Muscle layer of colon (tissue), 2 donors: ENCODE results near the gene CACNA2D3.

Experiments
- H3K27ac ChIP-seq: one replicate; pipeline ENCODE4 v1.7.0; 2013; ENCODE audit warnings: low read depth, mild to moderate bottlenecking, low read length, moderate library complexity
- H3K27me3 ChIP-seq, 2 donors: one replicate each; pipeline ENCODE4 v1.7.0; 2013; ENCODE audit warnings: low read length in 2 of 2, mild to moderate bottlenecking in 2 of 2; ENCODE audit not compliant: insufficient read depth in 2 of 2, control insufficient read depth in 1 of 2
- H3K36me3 ChIP-seq: one replicate; pipeline ENCODE4 v1.7.0; 2013; ENCODE audit warnings: mild to moderate bottlenecking, low read length; ENCODE audit not compliant: insufficient read depth
- H3K4me1 ChIP-seq: one replicate; pipeline ENCODE4 v1.7.0; 2013; ENCODE audit warnings: mild to moderate bottlenecking, low read length; ENCODE audit not compliant: insufficient read depth
- H3K4me3 ChIP-seq, 2 donors: one replicate each; pipeline ENCODE4 v1.7.0; 2013; ENCODE audit warnings: low read length in 2 of 2, low read depth in 1 of 2, mild to moderate bottlenecking in 1 of 2, moderate library complexity in 1 of 2
- H3K9ac ChIP-seq: one replicate; pipeline ENCODE4 v1.7.0; 2013; ENCODE audit warnings: low read length
- H3K9me3 ChIP-seq: one replicate; pipeline ENCODE4 v1.7.0; 2013; ENCODE audit warnings: mild to moderate bottlenecking, low read length
- donor health status: abdominal sarcoma.
- donor health status: Adenocarcinoma of cecum.

Gene CACNA2D3

GRCh38 chr3:54296531-54296930 is 174.2 kb downstream of the CACNA2D3 start:
- Histone ChIP-seq H3K27ac (no peak overlapping the region), H3K27me3 (no peaks in the 10 kb centered on the region), H3K36me3 (no peaks in the 10 kb centered on the region), H3K9me3 (no peaks in the 10 kb centered on the region), H3K9ac (no peak overlapping the region), H3K4me1 (no peaks in the 10 kb centered on the region), H3K4me3 (no peak overlapping the region)

GRCh38 chr3:54299169-54299935 is 177.0 kb downstream of the CACNA2D3 start:
- no peaks in the 10 kb centered on the region for H3K27me3 ChIP-seq
- H3K36me3 ChIP-seq = no peaks in the 10 kb centered on the region
- H3K9ac ChIP-seq = no peak overlapping the region
- H3K27ac ChIP-seq = no peak overlapping the region
- H3K4me1 ChIP-seq = no peaks in the 10 kb centered on the region
- H3K9me3 ChIP-seq = no peaks in the 10 kb centered on the region
- H3K4me3 ChIP-seq = no peak overlapping the region

GRCh38 chr3:54303517-54304375 is 181.4 kb downstream of the CACNA2D3 start:
- Histone ChIP-seq H3K4me3 (no peak overlapping the region), H3K4me1 (peaks cover 12% of the 10 kb centered on the region), H3K27ac (no peak overlapping the region), H3K9ac (no peak overlapping the region), H3K27me3 (no peaks in the 10 kb centered on the region), H3K36me3 (no peaks in the 10 kb centered on the region), H3K9me3 (no peaks in the 10 kb centered on the region)

DNA sequence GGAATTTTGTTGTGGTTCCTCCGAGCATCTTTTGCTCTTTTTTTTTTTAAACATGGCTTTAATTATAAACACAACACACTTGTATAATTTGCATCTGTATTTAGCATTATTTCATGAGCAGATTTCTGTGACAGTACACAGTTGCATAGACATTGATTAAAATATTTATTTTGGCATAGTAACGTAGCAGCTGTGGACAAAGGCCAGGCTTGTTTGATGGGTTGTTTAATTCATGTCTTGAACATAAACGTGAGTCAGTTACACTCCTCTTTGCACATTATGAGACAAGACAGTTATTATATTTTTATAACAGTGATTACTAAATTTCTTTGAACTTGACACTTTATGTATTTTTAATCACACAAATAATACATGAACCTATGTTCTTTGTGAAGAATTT is 182.5 kb downstream of the CACNA2D3 start:
- no peak overlapping the region for H3K4me3 ChIP-seq
- H3K27ac ChIP-seq = no peak overlapping the region
- H3K9ac ChIP-seq = no peak overlapping the region
- peaks cover 12% of the 10 kb centered on the region for H3K4me1 ChIP-seq
- H3K36me3 ChIP-seq = no peaks in the 10 kb centered on the region
- no peaks in the 10 kb centered on the region for H3K27me3 ChIP-seq
- no peaks in the 10 kb centered on the region for H3K9me3 ChIP-seq

DNA sequence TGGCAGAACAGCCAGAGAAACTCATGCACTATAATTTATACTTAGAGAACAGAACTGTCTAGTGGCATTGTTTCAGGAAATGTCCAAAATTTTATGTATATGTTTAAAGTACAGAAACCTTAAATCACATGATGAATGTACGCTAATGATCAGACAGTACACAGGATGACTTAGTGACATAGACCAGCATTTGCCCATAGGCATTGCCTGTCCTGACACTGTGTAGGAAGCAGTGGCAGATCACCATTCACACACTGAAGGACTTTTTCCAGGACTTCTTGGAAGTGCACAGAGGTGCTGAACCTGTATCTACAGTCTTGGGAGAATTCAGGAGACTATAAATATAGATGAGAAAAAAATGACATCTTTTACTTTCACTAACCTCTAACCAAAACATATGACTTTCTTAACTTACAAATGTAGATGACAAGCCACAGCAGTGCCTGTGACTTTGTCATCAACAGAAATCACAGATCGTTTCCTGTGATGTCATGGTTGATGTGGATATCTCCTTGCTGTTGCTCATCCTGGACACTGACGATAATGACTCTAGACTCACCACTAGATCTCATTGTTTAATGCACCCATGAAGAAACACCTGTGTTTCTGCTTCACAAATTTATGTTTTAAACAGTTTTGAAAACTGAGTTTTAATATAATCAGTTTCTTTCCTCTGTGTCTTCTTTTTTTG is 183.2 kb downstream of the CACNA2D3 start:
- Histone ChIP-seq H3K9me3 (no peaks in the 10 kb centered on the region), H3K27ac (no peak overlapping the region), H3K9ac (no peak overlapping the region), H3K36me3 (no peaks in the 10 kb centered on the region), H3K4me1 (peaks cover 12% of the 10 kb centered on the region), H3K4me3 (no peak overlapping the region), H3K27me3 (no peaks in the 10 kb centered on the region)

GRCh38 chr3:54307566-54308180 is 185.3 kb downstream of the CACNA2D3 start:
- Histone ChIP-seq H3K9ac (no peak overlapping the region), H3K4me1 (peaks cover 12% of the 10 kb centered on the region), H3K27me3 (no peaks in the 10 kb centered on the region), H3K36me3 (no peaks in the 10 kb centered on the region), H3K27ac (no peak overlapping the region), H3K9me3 (no peaks in the 10 kb centered on the region), H3K4me3 (no peak overlapping the region)

- Histone ChIP-seq H3K27me3 (no peaks in the 10 kb centered on the region), H3K36me3 (no peaks in the 10 kb centered on the region), H3K27ac (no peak overlapping the region), H3K4me3 (no peak overlapping the region), H3K4me1 (peaks cover 10% of the 10 kb centered on the region), H3K9ac (no peak overlapping the region), H3K9me3 (no peaks in the 10 kb centered on the region)
Observed at GRCh38 chr3:54309601-54310000, 187.2 kb downstream of the CACNA2D3 start.

DNA sequence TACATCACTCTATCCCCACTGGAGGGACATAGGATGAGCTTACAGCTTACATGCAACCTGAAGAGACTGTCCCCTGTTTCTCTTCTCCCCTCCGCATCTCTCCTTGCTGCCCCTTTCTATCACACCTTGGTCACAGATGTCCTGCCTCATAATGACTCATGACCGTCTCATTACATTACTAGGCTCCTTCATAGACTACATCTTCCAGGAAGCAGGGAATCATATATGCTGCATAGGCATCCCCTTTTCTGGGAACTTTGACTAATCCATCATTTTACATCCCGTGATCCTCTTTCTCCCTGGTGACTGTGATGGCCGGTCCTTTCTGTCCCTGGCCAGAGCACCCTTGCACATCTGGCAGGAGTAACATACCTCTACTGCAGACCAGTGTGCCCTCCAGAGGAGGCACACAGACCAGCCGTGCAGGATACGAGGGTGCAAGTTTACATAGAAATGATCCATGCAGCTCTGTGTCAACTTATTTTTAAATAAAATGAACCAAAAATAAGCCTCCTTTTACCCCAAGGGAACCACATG is 188.9 kb downstream of the CACNA2D3 start:
- Histone ChIP-seq H3K4me3 (no peak overlapping the region), H3K4me1 (no peaks in the 10 kb centered on the region), H3K36me3 (no peaks in the 10 kb centered on the region), H3K9ac (no peak overlapping the region), H3K9me3 (no peaks in the 10 kb centered on the region), H3K27ac (no peak overlapping the region), H3K27me3 (no peaks in the 10 kb centered on the region)

- H3K27me3 ChIP-seq = no peaks in the 10 kb centered on the region
- H3K4me3 ChIP-seq = no peak overlapping the region
- no peaks in the 10 kb centered on the region for H3K9me3 ChIP-seq
- no peaks in the 10 kb centered on the region for H3K36me3 ChIP-seq
- no peaks in the 10 kb centered on the region for H3K4me1 ChIP-seq
- H3K27ac ChIP-seq = no peak overlapping the region
- H3K9ac ChIP-seq = no peak overlapping the region
Observed at GRCh38 chr3:54312156-54312899, 190.0 kb downstream of the CACNA2D3 start.

GRCh38 chr3:54313418-54313817 is 191.1 kb downstream of the CACNA2D3 start:
- Histone ChIP-seq H3K4me1 (no peaks in the 10 kb centered on the region), H3K27ac (no peak overlapping the region), H3K9me3 (no peaks in the 10 kb centered on the region), H3K9ac (no peak overlapping the region), H3K27me3 (no peaks in the 10 kb centered on the region), H3K4me3 (no peak overlapping the region), H3K36me3 (no peaks in the 10 kb centered on the region)
